SH-SY5Y (cell line): ENCODE data around the gene SPINK5.

ENCODE experiments used
- GATA2 ChIP-seq: IDR thresholded peaks from 2 replicates; pipeline ENCODE4 v1.6.1; 2011; ENCODE audit warnings: mild to moderate bottlenecking, low read depth, low read length
- GATA3 ChIP-seq: IDR thresholded peaks from 2 replicates; pipeline ENCODE4 v1.6.1; 2011; ENCODE audit warnings: low read depth, mild to moderate bottlenecking, low read length, moderate library complexity

The SPINK5 gene

DNA sequence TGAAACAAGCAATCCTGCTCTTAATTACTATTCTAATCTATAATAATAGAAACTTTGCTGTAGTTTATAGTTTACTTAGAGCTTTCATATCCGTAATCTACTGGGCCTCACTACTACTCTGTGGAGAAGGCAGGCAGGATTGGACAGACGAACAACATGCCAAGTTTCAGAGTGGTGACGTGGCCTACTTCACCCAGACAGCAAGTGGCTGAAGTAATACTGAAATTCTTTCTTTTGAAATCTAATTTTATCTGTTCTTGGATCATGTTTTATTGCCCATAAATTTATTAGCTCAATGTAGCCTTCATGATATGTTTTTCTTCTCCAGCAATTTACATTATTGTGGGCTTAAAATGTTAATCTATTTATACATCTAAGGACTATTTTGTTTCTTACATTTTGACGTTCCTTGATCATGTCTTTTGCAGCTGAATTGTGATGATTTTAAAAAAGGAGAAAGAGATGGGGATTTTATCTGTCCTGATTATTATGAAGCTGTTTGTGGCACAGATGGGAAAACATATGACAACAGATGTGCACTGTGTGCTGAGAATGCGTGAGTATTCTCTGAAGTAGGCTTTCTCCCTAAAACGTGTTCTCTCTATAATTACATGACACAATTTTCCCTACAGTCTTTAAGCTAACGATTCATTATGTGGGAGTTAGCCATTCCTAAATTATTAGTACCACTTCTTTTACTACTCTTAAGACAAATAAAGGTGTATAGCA, 22.4 kb downstream of the SPINK5 start:
- TF ChIP-seq GATA2 (no peak), GATA3 (no peak)

DNA sequence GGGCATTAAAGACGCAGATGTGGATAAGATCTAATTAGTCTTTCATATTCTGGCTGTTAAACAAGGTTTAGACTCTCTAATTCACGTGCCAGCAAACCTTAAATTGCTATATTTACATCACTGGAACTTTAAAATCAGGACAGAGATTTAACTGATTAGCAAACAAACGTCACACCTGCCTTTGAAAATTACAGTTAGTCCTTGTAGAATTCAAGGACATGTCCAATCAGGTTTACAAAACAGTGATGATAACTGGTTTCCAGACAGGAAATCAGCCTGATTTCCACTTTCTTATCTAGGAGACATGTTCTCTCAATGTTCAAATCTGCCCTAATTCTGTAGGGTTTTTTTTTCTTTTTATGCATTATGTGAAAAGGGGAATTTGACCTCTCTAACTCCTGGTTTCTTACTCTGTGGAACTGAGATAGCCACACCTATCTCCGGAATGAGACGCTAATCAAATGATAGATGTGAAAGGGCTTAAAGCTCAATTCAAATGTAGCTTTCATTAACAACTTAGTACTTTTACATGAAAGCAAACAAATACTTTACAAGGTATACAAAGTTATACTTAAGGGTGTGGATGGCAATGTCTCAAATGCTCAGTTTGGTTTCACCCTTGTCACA, 26.5 kb downstream of the SPINK5 start:
- TF ChIP-seq GATA2 (no peak), GATA3 (no peak)

DNA sequence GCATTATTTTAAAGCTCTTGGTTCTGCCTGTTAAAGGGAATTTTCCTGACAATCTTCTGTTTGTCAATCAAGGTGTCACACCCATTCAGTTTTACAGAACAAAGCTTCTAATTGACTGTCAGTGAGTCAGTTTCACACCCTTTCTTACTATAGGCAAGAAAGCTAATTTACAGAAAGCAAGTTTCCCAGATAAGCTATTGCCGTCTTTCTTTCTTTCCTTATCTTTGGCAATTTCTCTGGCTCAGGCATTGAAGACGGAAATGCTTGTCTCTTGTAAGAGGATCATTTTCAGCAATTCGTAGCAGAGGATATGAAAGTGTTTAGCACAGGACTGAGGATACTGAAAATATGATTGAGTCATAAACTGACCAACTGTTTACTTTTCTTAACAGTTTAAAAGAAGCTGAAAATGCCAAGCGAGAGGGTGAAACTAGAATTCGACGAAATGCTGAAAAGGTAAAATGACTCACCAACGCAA, 27.0 kb downstream of the SPINK5 start:
- no peak for TF ChIP-seq GATA3
- no peak for TF ChIP-seq GATA2

DNA sequence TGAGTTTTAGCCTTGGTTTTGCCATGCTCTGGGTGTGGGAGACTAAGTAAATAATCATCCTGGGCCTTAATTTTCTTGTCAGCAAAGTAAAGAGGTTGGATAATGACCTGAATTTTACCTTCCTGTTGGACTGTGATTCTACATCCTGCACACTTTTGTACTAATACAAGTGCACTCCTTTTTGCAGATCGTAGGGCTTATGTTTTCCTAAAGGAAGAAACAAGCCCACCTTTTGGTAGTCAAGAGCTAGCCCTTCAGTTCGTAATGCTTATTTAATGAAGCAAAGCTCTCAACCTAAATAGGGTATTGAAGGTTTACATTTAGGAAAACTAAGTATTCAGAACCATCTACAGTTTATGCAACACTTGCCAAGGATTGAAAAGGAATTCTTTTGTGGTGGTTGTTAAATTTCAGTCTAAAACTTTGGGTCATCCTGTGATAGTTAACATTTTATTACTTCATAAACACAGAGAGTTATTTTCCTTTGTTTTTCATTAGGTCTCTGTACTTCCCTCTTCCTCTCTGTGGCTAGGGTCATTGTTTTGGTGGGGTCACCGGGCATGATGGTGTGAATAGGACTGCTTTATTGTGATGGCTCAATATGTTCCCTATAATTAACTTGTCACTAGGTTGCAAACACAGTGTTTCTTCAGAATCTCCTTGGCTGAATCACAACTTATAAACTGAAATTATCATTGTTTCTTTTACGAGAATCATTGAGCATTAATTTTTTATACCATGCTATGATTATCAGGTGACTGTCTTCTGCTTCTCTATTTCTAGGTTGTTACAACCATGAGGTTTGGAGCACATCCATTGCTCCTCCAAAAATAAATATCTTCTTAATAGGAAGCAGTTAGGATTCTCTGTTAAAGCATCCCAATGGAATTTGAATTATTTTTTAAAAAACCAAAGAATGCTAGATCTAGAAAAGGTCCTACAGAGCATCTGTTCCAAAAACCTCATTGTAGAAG, 28.5 kb downstream of the SPINK5 start:
- TF ChIP-seq GATA2: no peak
- no peak for TF ChIP-seq GATA3

DNA sequence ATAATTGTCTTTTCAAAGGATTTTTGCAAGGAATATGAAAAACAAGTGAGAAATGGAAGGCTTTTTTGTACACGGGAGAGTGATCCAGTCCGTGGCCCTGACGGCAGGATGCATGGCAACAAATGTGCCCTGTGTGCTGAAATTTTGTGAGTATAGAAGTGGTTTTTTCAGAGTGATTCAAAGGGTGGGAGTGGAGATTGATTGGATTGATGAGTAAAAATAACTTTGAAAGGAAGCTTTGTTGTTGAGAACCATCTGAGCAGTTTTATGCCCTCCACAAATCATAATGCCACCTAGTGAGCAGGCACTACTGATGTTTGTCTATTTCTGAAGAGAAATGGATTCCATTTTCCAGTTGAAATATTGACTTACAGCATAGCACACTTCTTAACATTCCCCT, 30.6 kb downstream of the SPINK5 start:
- TF ChIP-seq GATA2 (no peak), GATA3 (no peak)

DNA sequence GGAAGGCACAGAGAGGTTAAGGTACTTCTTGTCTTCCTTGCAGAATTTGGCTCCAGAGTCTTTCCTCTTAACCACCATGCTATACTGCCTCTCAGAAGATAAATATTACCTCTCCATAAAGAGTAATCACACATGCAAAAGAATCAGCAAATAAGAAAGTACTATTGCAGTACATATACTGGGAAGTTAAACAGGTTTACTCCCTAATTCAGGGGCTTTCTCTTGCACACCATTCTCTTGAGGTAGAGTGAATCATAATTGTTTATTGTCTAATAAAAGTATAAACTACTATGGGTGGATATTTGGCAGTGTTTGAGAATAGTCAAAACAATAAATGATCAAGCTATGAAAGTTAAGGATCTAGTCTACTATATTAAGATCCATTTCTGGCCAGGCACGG, 40.4 kb downstream of the SPINK5 start:
- no peak for TF ChIP-seq GATA3
- no peak for TF ChIP-seq GATA2

DNA sequence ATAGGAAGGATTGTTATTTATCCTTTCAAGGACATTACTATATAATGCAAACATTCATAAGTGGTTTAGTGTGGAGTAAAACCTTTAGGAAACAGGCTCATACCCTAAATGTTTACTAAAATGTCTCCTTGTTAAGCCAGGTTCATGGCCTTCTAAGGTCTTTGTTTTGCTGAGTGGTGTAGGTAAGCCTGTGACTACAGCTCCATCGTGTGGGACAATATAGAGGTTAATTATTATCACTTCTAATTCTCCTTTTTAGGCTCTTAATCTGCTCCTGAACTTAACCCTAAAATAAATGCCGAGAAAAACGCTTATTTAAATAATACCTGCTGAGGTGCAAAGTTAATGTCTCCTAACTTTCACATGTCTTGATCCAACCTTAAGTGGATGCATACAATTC, 43.8 kb downstream of the SPINK5 start:
- TF ChIP-seq GATA3 (no peak), GATA2 (no peak)

DNA sequence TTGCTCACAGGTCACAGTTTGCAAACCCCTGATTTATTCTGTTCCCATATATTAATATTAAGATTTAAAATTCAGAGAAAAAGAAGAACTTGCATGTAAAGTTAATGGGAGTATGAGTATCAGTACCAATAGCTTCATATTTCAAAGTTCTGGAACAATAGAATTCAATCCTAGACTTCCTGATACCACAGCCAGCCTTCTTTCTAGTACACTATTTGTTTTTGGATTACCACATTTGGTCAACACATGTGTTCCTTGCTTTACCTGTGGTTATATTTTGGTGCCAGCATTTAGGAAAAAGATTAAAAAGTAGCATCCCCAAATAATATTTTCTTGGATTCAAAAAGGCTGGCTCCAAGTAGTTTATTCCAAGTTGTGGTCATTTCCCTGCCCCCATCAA, 49.5 kb downstream of the SPINK5 start:
- TF ChIP-seq GATA2 (no peak), GATA3 (no peak)

DNA sequence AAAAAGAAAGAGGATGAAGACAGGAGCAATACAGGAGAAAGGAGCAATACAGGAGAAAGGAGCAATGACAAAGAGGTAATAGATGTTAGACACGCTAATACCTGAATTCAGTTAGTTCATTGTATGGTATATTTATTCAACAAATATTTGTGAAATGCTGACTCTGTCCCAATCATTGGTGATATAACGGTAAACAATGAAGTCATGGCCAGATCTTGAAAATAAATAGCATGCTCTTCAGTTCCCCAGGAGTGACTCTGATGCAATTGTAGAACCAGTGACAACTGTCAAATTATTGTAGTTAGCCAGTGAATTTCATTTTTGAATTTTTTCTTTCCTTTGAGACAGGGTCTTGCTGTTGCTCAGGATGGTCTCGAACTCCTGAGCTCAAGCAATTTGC, 56.5 kb downstream of the SPINK5 start:
- TF ChIP-seq GATA3 (no peak), GATA2 (no peak)

DNA sequence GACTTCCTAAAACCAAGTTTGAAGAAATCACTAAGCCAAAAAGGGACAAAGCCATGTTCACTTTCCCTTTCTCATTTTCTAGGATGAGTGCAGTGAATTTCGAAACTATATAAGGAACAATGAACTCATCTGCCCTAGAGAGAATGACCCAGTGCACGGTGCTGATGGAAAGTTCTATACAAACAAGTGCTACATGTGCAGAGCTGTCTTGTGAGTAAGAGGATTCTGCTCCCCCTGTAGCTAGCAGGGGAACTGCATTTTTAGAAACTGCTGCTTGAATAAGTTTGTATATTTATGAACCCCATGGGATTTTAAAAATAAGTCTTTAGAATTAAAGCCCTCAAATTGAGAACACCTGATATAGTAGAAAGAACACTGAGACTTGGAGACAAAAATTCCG, 61.9 kb downstream of the SPINK5 start:
- TF ChIP-seq GATA3: no peak
- no peak for TF ChIP-seq GATA2

DNA sequence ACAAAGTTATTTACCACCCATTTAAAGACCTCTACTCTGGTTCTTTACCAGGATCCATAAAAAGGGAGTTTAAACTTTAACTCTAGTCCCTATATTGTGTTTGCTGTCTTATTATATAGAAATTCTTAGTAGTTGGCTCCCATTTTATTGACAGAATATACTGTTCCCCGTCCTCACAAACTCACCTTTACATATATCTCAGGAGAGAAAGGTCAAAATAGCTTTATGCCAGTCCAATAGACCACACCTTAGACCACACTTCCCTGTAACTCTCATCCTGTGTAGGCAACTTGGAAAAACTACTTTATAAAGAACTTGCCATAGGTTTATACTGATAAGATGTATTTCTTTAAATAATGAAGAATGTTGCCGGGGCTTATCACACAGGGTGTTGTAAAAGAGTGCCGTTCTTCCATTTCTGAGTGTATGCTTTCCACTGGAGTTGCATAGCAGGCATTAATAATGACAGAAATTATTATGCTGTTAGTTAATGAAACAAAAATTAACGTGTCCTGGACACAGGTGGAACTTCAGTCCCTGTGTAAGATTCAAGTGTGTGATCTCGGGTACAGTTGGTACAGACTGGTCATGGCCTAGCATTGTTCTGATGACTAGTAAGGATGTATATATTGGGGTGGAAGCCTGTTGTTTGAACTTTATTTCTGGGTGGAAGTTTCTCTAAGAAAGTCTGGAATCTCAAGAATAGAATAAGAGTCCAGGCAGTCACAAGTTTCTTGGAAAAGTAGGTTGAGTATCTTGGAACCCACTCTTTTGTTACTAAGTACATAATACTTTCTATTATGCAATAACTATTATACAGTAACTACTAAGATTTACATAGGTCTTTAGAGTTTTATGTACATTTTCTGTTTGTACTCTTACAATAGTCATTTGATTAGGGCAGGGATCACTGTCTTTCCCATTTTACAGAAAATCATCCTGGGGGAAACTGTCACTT, 71.6 kb downstream of the SPINK5 start:
- TF ChIP-seq GATA2 (no peak), GATA3 (no peak)

DNA sequence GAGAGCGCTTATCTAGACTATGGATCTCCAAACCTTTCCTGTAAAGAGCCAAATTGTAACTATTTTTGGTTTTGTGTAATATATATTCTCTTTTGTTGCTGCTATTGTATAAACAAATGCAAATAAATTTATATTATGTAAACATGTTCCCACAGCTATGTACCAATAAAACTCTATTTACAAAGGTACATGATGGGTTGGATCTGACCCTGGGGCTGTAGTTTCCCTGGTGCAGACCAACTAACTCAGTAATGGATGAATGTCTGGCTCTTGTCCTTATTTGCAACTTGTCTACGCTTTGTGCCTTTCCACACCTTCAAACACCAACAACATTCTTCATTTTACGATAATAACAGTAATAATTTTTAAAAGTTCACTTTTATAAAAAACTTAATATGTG, 77.1 kb downstream of the SPINK5 start:
- no peak for TF ChIP-seq GATA3
- TF ChIP-seq GATA2: no peak

DNA sequence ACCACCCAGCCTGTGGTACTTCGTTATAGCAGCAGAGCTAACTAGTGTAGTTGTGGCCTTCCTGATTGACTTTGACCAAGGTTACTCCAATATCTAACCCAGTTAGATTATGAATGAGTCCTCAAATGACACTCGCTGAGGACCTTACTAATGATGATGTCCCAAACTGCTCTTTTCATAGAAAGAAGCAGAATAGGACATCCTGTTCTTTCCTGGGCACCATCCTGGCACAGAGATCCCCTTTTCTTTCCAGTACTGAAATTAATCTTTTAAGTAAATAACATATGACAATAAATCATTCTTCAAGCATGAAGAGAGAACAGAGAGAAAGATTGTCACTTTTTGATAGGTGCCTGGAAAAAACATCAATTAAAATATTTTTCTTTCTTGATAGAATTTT, 77.9 kb downstream of the SPINK5 start:
- no peak for TF ChIP-seq GATA3
- no peak for TF ChIP-seq GATA2

DNA sequence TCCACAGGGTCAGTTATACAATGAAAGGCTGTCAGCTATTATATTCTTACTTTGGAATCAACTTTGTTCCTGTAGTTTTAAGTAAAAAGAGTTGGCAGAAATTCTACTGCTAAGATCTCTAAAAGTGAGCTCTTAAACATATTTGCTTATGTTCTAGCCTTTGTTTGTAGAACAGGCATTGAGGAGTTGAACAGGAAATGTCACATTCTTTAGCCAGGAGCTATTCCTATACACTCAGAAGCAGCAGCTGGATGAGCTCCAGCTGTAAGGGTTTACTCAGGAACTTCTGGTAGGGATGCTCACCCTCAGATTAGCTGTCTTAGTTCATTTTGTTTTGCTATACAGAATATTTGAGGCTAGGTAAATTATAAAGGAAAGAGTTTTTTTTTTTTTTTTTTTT, 82.1 kb downstream of the SPINK5 start:
- TF ChIP-seq GATA2: no peak
- TF ChIP-seq GATA3: no peak
